ENCODE measurements around the gene ENGASE.

ENGASE gene

GRCh38 chr17:79078476-79079190, 4.0 kb downstream of the ENGASE start:
- H3K4me1 ChIP-seq (ENCODE audit: control insufficient read depth, insufficient read depth, low read length), result no peaks in the 10 kb centered on the region
- H3K27me3 ChIP-seq (ENCODE audit: control insufficient read depth, insufficient read depth, low read length), result peaks cover 3% of the 10 kb centered on the region

GRCh38 chr17:79079421-79080200, 5.0 kb downstream of the ENGASE start:
- no peak overlapping the region for H3K9ac ChIP-seq (ENCODE audit: low read depth, low read length)
- peaks cover 26% of the 10 kb centered on the region for H3K36me3 ChIP-seq (ENCODE audit: control insufficient read depth, insufficient read depth, low read length)
- H3K4me3 ChIP-seq (ENCODE audit: low read depth, low read length), result no peak overlapping the region
- H3K4me1 ChIP-seq (ENCODE audit: control insufficient read depth, insufficient read depth, low read length), result no peaks in the 10 kb centered on the region
- H3K27me3 ChIP-seq (ENCODE audit: control insufficient read depth, insufficient read depth, low read length), result peaks cover 3% of the 10 kb centered on the region
- H3K9me3 ChIP-seq (ENCODE audit: control insufficient read depth, insufficient read depth, low read length), result no peaks in the 10 kb centered on the region

More at GRCh38 chr17:79078476-79079190, 4.0 kb downstream of the ENGASE start:
- Histone ChIP-seq H3K9me3 (ENCODE audit: control insufficient read depth, insufficient read depth, low read length) (no peaks in the 10 kb centered on the region), H3K36me3 (ENCODE audit: control insufficient read depth, insufficient read depth, low read length) (peaks cover 21% of the 10 kb centered on the region), H3K9ac (ENCODE audit: low read depth, low read length) (no peak overlapping the region), H3K4me3 (ENCODE audit: low read depth, low read length) (no peak overlapping the region)

- Histone ChIP-seq H3K4me1 (ENCODE audit: control insufficient read depth, insufficient read depth, low read length) (no peaks in the 10 kb centered on the region), H3K4me3 (ENCODE audit: low read depth, low read length) (no peak overlapping the region), H3K27me3 (ENCODE audit: control insufficient read depth, insufficient read depth, low read length) (peaks cover 2% of the 10 kb centered on the region), H3K9ac (ENCODE audit: low read depth, low read length) (no peak overlapping the region), H3K9me3 (ENCODE audit: control insufficient read depth, insufficient read depth, low read length) (no peaks in the 10 kb centered on the region), H3K36me3 (ENCODE audit: control insufficient read depth, insufficient read depth, low read length) (peaks cover 31% of the 10 kb centered on the region)
Observed at GRCh38 chr17:79080349-79080748, 5.7 kb downstream of the ENGASE start.

GRCh38 chr17:79080761-79081290, 6.2 kb downstream of the ENGASE start:
- Histone ChIP-seq H3K9ac (ENCODE audit: low read depth, low read length) (no peak overlapping the region), H3K9me3 (ENCODE audit: control insufficient read depth, insufficient read depth, low read length) (no peaks in the 10 kb centered on the region), H3K4me1 (ENCODE audit: control insufficient read depth, insufficient read depth, low read length) (no peaks in the 10 kb centered on the region)

GRCh38 chr17:79081571-79082276, 7.1 kb downstream of the ENGASE start:
- Histone ChIP-seq H3K4me1 (ENCODE audit: control insufficient read depth, insufficient read depth, low read length) (no peaks in the 10 kb centered on the region), H3K27me3 (ENCODE audit: control insufficient read depth, insufficient read depth, low read length) (no peaks in the 10 kb centered on the region), H3K4me3 (ENCODE audit: low read depth, low read length) (no peak overlapping the region), H3K9me3 (ENCODE audit: control insufficient read depth, insufficient read depth, low read length) (no peaks in the 10 kb centered on the region), H3K9ac (ENCODE audit: low read depth, low read length) (no peak overlapping the region), H3K36me3 (ENCODE audit: control insufficient read depth, insufficient read depth, low read length) (peaks cover 38% of the 10 kb centered on the region)

More at GRCh38 chr17:79080761-79081290, 6.2 kb downstream of the ENGASE start:
- Histone ChIP-seq H3K36me3 (ENCODE audit: control insufficient read depth, insufficient read depth, low read length) (peaks cover 34% of the 10 kb centered on the region), H3K27me3 (ENCODE audit: control insufficient read depth, insufficient read depth, low read length) (no peaks in the 10 kb centered on the region), H3K4me3 (ENCODE audit: low read depth, low read length) (no peak overlapping the region)

GRCh38 chr17:79082311-79083190, 7.9 kb downstream of the ENGASE start:
- H3K9ac ChIP-seq (ENCODE audit: low read depth, low read length), result no peak overlapping the region
- H3K4me3 ChIP-seq (ENCODE audit: low read depth, low read length), result no peak overlapping the region
- no peaks in the 10 kb centered on the region for H3K27me3 ChIP-seq (ENCODE audit: control insufficient read depth, insufficient read depth, low read length)
- H3K4me1 ChIP-seq (ENCODE audit: control insufficient read depth, insufficient read depth, low read length), result no peaks in the 10 kb centered on the region
- no peaks in the 10 kb centered on the region for H3K9me3 ChIP-seq (ENCODE audit: control insufficient read depth, insufficient read depth, low read length)
- peaks cover 38% of the 10 kb centered on the region for H3K36me3 ChIP-seq (ENCODE audit: control insufficient read depth, insufficient read depth, low read length)

GRCh38 chr17:79083191-79083971, 8.8 kb downstream of the ENGASE start:
- no peaks in the 10 kb centered on the region for H3K27me3 ChIP-seq (ENCODE audit: control insufficient read depth, insufficient read depth, low read length)
- H3K4me3 ChIP-seq (ENCODE audit: low read depth, low read length), result no peak overlapping the region
- peaks cover 38% of the 10 kb centered on the region for H3K36me3 ChIP-seq (ENCODE audit: control insufficient read depth, insufficient read depth, low read length)
- no peaks in the 10 kb centered on the region for H3K4me1 ChIP-seq (ENCODE audit: control insufficient read depth, insufficient read depth, low read length)
- H3K9me3 ChIP-seq (ENCODE audit: control insufficient read depth, insufficient read depth, low read length), result no peaks in the 10 kb centered on the region
- no peak overlapping the region for H3K9ac ChIP-seq (ENCODE audit: low read depth, low read length)

GRCh38 chr17:79084291-79085153, 9.9 kb downstream of the ENGASE start:
- peaks cover 38% of the 10 kb centered on the region for H3K36me3 ChIP-seq (ENCODE audit: control insufficient read depth, insufficient read depth, low read length)

GRCh38 chr17:79085154-79085920, 10.7 kb downstream of the ENGASE start:
- H3K9ac ChIP-seq (ENCODE audit: low read depth, low read length), result no peak overlapping the region
- no peaks in the 10 kb centered on the region for H3K27me3 ChIP-seq (ENCODE audit: control insufficient read depth, insufficient read depth, low read length)
- no peaks in the 10 kb centered on the region for H3K9me3 ChIP-seq (ENCODE audit: control insufficient read depth, insufficient read depth, low read length)
- no peak overlapping the region for H3K4me3 ChIP-seq (ENCODE audit: low read depth, low read length)
- no peaks in the 10 kb centered on the region for H3K4me1 ChIP-seq (ENCODE audit: control insufficient read depth, insufficient read depth, low read length)
- peaks cover 31% of the 10 kb centered on the region for H3K36me3 ChIP-seq (ENCODE audit: control insufficient read depth, insufficient read depth, low read length)

More at GRCh38 chr17:79084291-79085153, 9.9 kb downstream of the ENGASE start:
- Histone ChIP-seq H3K27me3 (ENCODE audit: control insufficient read depth, insufficient read depth, low read length) (no peaks in the 10 kb centered on the region), H3K9me3 (ENCODE audit: control insufficient read depth, insufficient read depth, low read length) (no peaks in the 10 kb centered on the region), H3K4me3 (ENCODE audit: low read depth, low read length) (no peak overlapping the region), H3K4me1 (ENCODE audit: control insufficient read depth, insufficient read depth, low read length) (no peaks in the 10 kb centered on the region), H3K9ac (ENCODE audit: low read depth, low read length) (no peak overlapping the region)

Data from iPS-15b (cell line).